Lower lobe of right lung (tissue), 2 donors: ENCODE measurements around the gene GRIA3. TPM values are rescaled to one million over a fixed set of nuclear protein-coding genes. Genes with fewer than 3 reads are reported as not detected.

Experiments
- ATAC-seq, 2 donors: fragments of 200-7000 bp; cut with Tn5 transposase; one replicate each; pipeline ENCODE4 v1.9.1; 2020 to 2022; ENCODE audit warnings: mild to moderate bottlenecking in 2 of 2, moderate library complexity in 2 of 2
- DNase-seq: peaks from one replicate; pipeline ENCODE4 v3.0.0-alpha.2; 2020
- H3K27ac ChIP-seq: fragments of 200-600 bp; one replicate; pipeline ENCODE4 v1.8.0; 2022
- H3K27me3 ChIP-seq: fragments of 200-600 bp; one replicate; pipeline ENCODE4 v1.8.0; 2022; ENCODE audit warnings: low read depth
- H3K36me3 ChIP-seq: fragments of 200-600 bp; one replicate; pipeline ENCODE4 v1.8.0; 2022; ENCODE audit warnings: mild to moderate bottlenecking
- H3K4me1 ChIP-seq: fragments of 200-600 bp; one replicate; pipeline ENCODE4 v1.8.0; 2022
- H3K4me3 ChIP-seq: fragments of 200-600 bp; one replicate; pipeline ENCODE4 v1.8.0; 2022; ENCODE audit warnings: mild to moderate bottlenecking
- H3K9me3 ChIP-seq: fragments of 200-600 bp; one replicate; pipeline ENCODE4 v1.8.0; 2022
- intact Hi-C: fragments of 100-400 bp; cut with DNase I; formaldehyde crosslinking; loops from one replicate; pipeline ENCODE4 v1.11.0; 2022
- total RNA-seq: library from RNA; stranded (reverse); fragmentation: NEBNext Ultra II Directional; extraction: Animal tissue kit (Norgen Biotek cat#: 25700); gene quantifications from one replicate; pipeline ENCODE4 v1.2.1, GENCODE V29; 2021
- TF ChIP-seq, protein P1 (sequence below): fragments of 200-600 bp; IDR thresholded peaks from one replicate; pipeline ENCODE4 v1.8.0; 2022; ENCODE audit warnings: antibody characterized with exemption, mild to moderate bottlenecking
- donor health status: DM: no; HTN: yes; CAD: no; lungs with severe emphysema.

Gene GRIA3
- total RNA-seq, 1 donor from 2014 or later, result 0.47 TPM

DNA sequence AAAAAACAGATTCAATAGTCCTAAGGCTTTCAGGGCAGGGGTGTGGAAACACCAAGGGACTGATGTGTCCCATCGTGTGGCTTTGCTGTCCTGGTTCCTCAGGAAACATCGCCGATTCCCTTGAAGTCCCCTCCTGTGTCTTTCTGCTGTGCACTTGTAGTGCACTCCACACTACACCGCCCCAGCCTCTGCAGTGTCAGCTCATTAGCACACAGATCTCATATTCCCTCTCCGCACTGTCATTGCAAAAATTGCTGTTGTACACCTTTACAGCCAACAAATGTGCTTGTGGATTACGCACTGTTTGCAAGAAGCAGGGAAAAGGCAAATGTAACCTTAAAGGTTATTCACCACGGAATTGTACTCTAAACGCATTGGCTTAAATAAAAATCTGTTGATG is 5.3 kb downstream of the GRIA3 start:
- no peak overlapping the region for H3K27ac ChIP-seq
- DNase-seq, result no peak
- H3K4me1 ChIP-seq, result no peaks in the 10 kb centered on the region
- ATAC-seq, result no peak
- TF ChIP-seq, protein P1, sequence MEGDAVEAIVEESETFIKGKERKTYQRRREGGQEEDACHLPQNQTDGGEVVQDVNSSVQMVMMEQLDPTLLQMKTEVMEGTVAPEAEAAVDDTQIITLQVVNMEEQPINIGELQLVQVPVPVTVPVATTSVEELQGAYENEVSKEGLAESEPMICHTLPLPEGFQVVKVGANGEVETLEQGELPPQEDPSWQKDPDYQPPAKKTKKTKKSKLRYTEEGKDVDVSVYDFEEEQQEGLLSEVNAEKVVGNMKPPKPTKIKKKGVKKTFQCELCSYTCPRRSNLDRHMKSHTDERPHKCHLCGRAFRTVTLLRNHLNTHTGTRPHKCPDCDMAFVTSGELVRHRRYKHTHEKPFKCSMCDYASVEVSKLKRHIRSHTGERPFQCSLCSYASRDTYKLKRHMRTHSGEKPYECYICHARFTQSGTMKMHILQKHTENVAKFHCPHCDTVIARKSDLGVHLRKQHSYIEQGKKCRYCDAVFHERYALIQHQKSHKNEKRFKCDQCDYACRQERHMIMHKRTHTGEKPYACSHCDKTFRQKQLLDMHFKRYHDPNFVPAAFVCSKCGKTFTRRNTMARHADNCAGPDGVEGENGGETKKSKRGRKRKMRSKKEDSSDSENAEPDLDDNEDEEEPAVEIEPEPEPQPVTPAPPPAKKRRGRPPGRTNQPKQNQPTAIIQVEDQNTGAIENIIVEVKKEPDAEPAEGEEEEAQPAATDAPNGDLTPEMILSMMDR, result no peak
- no peak overlapping the region for H3K4me3 ChIP-seq
- H3K36me3 ChIP-seq, result no peaks in the 10 kb centered on the region
- intact Hi-C loops, result no loop called here
- no peaks in the 10 kb centered on the region for H3K9me3 ChIP-seq
- H3K27me3 ChIP-seq, result no peaks in the 10 kb centered on the region

DNA sequence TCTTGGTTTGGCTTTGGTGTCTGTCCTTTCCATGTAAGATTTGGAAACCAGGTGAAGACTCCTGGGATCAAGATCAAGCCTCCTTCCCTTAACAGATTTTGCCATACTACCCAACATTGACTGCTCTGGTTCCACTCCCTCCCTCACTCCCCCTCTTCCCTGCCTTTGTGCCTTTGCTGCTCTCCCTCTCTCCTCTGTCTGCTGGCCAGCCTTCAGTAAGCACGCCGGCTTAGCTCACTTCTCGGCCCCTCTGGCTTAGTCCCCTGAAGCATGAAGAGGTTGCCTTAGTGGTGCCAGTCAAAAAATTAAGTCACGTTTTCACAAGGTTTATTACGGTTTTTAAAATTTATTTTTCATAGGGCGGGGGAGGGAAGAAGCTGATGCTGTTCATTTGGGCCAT is 6.0 kb downstream of the GRIA3 start:
- no peaks in the 10 kb centered on the region for H3K9me3 ChIP-seq
- H3K4me1 ChIP-seq, result no peaks in the 10 kb centered on the region
- no peaks in the 10 kb centered on the region for H3K36me3 ChIP-seq
- intact Hi-C loops, result no loop called here
- H3K27me3 ChIP-seq, result no peaks in the 10 kb centered on the region
- H3K4me3 ChIP-seq, result no peak overlapping the region
- DNase-seq (no peak), ATAC-seq (no peak)
- TF ChIP-seq, protein P1, result no peak
- H3K27ac ChIP-seq, result no peak overlapping the region

DNA sequence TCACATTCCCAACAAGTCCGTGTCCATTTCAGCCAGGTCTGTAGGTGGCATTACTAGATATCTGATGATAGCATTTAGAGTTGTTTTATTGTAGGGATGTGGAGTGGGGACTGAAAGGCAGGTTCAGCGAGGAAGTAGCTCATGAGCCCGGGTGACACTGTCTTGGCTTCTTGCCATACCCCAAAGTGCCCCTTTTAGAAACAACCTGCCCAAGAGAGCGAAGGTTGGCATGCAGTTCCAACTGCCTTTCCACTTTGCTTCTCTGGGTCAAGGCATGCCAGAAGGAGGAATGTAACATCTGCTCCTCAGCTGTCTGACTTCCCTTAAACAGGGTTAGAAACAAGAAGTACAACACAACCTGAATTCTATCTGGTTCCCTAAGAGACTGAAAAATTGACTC is 9.0 kb downstream of the GRIA3 start:
- intact Hi-C loops, result no loop called here

DNA sequence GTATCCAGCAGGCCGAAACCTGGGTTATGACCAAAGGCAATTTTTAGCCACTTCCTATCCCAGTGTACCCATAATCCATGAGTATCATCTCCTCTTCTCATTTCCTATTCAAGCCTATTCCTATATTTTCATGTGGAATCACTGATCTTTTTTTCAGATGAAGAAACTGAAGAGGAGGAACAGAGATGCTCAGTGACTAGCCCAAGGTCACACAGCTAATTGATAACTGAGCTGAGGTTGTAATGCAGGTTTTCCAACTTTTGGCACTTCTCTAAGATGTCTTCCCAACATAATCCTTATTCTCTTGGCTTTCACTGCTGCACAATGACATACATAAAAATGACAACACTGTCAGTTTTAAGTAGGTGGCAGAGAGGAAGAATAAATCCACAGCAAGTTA is 15.3 kb downstream of the GRIA3 start:
- no peak overlapping the region for H3K27ac ChIP-seq
- ATAC-seq, result no peak
- H3K27me3 ChIP-seq, result no peaks in the 10 kb centered on the region
- DNase-seq, result no peak
- no peaks in the 10 kb centered on the region for H3K9me3 ChIP-seq
- intact Hi-C loops, result no loop called here
- H3K4me3 ChIP-seq, result no peak overlapping the region
- no peaks in the 10 kb centered on the region for H3K36me3 ChIP-seq
- TF ChIP-seq, protein P1, result no peak
- no peaks in the 10 kb centered on the region for H3K4me1 ChIP-seq

More for the DNA sequence above, 9.0 kb downstream of the GRIA3 start:
- Histone ChIP-seq H3K36me3 (no peaks in the 10 kb centered on the region), H3K9me3 (no peaks in the 10 kb centered on the region), H3K4me3 (no peak overlapping the region), H3K4me1 (no peaks in the 10 kb centered on the region), H3K27me3 (no peaks in the 10 kb centered on the region), H3K27ac (no peak overlapping the region)
- ATAC-seq (no peak), DNase-seq (no peak)
- TF ChIP-seq, protein P1, result no peak

DNA sequence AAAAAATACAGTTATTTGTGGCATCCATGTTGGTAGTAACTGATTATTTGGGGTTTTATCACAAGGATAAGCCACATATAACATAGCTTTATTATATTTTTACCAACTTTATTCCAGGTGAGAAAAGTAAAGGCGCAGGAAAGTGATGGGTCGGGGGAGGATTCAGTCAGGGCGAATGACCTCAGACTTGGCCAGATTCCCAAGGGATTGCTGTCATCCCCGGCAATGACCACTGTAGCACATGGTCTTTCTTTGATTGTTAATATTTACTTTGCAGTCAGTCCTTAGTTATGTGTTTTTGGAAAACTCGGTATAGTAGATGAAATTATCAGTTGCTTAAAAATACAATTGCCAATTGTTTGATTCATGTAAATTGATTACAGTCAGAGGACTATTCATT is 17.6 kb downstream of the GRIA3 start:
- no peaks in the 10 kb centered on the region for H3K27me3 ChIP-seq
- TF ChIP-seq, protein P1, result no peak
- intact Hi-C loops, result no loop called here
- DNase-seq (no peak), ATAC-seq (no peak)
- H3K4me1 ChIP-seq, result no peaks in the 10 kb centered on the region
- H3K9me3 ChIP-seq, result no peaks in the 10 kb centered on the region
- H3K27ac ChIP-seq, result no peak overlapping the region
- no peaks in the 10 kb centered on the region for H3K36me3 ChIP-seq
- H3K4me3 ChIP-seq, result no peak overlapping the region

DNA sequence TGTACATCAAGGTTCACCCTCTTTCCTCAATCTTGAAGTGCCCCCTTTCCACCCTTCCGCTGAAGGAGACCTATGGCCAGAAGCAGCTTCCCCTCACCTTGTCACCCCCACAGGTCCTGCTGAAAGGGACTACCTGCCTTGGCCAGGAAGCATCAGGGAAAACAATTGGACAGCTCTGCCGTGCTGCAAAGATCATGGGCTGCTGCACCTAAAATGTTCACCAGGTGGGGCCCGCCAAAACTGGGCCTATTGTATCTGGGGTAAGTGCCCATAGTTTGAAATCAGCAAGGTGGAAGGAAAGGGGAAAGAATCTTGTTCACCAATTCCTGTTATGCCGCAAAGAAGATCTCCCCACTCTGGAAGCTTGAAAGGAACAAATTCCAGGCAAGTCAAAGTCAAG is 18.4 kb downstream of the GRIA3 start:
- ATAC-seq (no peak), DNase-seq (no peak)
- TF ChIP-seq, protein P1, result no peak
- Histone ChIP-seq H3K9me3 (no peaks in the 10 kb centered on the region), H3K27ac (no peak overlapping the region), H3K4me1 (no peaks in the 10 kb centered on the region), H3K36me3 (no peaks in the 10 kb centered on the region), H3K27me3 (no peaks in the 10 kb centered on the region), H3K4me3 (no peak overlapping the region)
- intact Hi-C loops, result no loop called here
